ENCODE data around the gene MAN2B1.

DNA sequence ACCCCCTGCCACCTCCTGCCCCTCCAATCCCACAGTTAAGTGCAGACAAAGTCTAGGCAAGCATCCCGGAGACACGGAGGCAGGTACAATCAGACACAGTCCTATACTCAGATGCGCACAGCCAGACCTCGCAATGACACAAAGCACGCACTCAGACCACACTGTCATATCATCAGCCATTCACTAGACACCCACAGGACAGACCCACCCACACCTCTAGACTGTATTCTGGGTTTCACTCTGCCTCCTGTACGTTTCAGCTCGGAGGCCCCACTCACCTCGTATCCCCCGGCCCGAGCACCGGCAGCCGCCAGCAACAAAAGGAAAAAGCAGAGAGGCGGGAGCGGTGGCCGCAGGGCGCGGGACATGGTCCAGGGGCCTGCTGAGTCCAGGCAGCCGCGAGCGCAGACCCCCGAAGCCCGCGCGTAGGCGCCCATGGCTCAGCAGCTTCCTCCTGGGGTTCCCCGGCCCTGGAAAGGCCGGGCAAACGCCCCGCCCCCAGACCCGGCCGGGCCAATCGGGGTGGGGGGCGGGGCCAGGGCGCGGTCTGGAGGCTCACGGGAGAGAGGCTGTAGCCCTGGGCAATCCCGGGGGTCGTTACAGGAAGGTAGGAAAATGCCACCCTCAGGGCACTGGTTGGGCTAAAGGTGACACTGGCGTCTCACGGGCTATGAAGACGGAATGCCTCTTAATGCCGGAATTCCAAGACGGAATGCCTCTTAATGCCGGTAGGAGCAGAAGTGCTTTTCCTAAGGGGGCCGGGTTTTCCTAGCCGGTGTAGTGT, at the start of gene MAN2B1, which contains the start of gene WDR83:
- TF ChIP-seq, protein P1, sequence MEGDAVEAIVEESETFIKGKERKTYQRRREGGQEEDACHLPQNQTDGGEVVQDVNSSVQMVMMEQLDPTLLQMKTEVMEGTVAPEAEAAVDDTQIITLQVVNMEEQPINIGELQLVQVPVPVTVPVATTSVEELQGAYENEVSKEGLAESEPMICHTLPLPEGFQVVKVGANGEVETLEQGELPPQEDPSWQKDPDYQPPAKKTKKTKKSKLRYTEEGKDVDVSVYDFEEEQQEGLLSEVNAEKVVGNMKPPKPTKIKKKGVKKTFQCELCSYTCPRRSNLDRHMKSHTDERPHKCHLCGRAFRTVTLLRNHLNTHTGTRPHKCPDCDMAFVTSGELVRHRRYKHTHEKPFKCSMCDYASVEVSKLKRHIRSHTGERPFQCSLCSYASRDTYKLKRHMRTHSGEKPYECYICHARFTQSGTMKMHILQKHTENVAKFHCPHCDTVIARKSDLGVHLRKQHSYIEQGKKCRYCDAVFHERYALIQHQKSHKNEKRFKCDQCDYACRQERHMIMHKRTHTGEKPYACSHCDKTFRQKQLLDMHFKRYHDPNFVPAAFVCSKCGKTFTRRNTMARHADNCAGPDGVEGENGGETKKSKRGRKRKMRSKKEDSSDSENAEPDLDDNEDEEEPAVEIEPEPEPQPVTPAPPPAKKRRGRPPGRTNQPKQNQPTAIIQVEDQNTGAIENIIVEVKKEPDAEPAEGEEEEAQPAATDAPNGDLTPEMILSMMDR (IDR thresholded peaks at IDR 0.05): peak in 1 of 6 experiments; percentile 4
- TF ChIP-seq POLR2A (IDR thresholded peaks at IDR 0.05): peak in 1 of 2 donors; percentile 15
